Testis (tissue), 2 donors: Measurements from ENCODE around the gene NPIPB4.
"Not testable (repeated sequence)": the region's sequence is repeated elsewhere in the genome, so short reads cannot be mapped to it uniquely, and the experiment has no call there.

Experiments used
- CTCF ChIP-seq, 3 experiments: fragments of 450-650 bp in 2 of 3; fragments of 200-600 bp in 1 of 3; sonication (generic) in 1 of 3; IDR thresholded peaks; one replicate each; pipeline ENCODE4 v1.5.1; 2016 to 2019; ENCODE audit warnings: antibody characterized with exemption in 3 of 3, mild to moderate bottlenecking in 2 of 3, moderate library complexity in 1 of 3
- POLR2A ChIP-seq: fragments of 450-650 bp; IDR thresholded peaks from one replicate; pipeline ENCODE4 v1.6.1; 2017; ENCODE audit warnings: antibody characterized with exemption, mild to moderate bottlenecking, moderate library complexity

GRCh38 chr16:21898998-21899397 is 41.4 kb upstream of the NPIPB4 start:
- TF ChIP-seq CTCF (IDR thresholded peaks at IDR 0.05); POLR2A: not testable (repeated sequence)
